ENCODE measurements around the gene FAM171A1. TPM values are rescaled to one million over a fixed set of nuclear protein-coding genes. Genes with fewer than 3 reads are reported as not detected.
"Not testable (repeated sequence)": the region's sequence is repeated elsewhere in the genome, so short reads cannot be mapped to it uniquely, and the experiment has no call there.

Gene FAM171A1
- total RNA-seq, 2 experiments from 2014 or later = 4.0 TPM

- ChIA-PET POLR2A (no interaction called here), CTCF (no interaction called here)
- H3K36me3 Mint-ChIP-seq (ENCODE audit: low read depth) = no peaks in the 10 kb centered on the region
- H3K9me3 Mint-ChIP-seq (ENCODE audit: insufficient read depth) = no peaks in the 10 kb centered on the region
- no peak overlapping the region for H3K27ac Mint-ChIP-seq
- no peak overlapping the region for H3K4me3 Mint-ChIP-seq
- DNase-seq (no peak), ATAC-seq (no peak)
- peaks cover 7% of the 10 kb centered on the region for H3K27me3 Mint-ChIP-seq (ENCODE audit: low read depth)
- no peaks in the 10 kb centered on the region for H3K4me1 Mint-ChIP-seq (ENCODE audit: low read depth)
These were observed 61.9 kb downstream of the FAM171A1 start for GRCh38 chr10:15309221-15309620.

- Mint-ChIP-seq H3K36me3 (ENCODE audit: low read depth) (no peaks in the 10 kb centered on the region), H3K27ac (no peak overlapping the region), H3K9me3 (ENCODE audit: insufficient read depth) (no peaks in the 10 kb centered on the region), H3K27me3 (ENCODE audit: low read depth) (peaks cover 10% of the 10 kb centered on the region), H3K4me1 (ENCODE audit: low read depth) (no peaks in the 10 kb centered on the region), H3K4me3 (no peak overlapping the region)
- POLR2A ChIA-PET = no interaction called here
- CTCF ChIA-PET = no interaction called here
- DNase-seq (no peak), ATAC-seq (no peak)
These were observed 64.3 kb downstream of the FAM171A1 start for GRCh38 chr10:15306735-15307280.

- peaks cover 10% of the 10 kb centered on the region for H3K27me3 Mint-ChIP-seq (ENCODE audit: low read depth)
- no peaks in the 10 kb centered on the region for H3K36me3 Mint-ChIP-seq (ENCODE audit: low read depth)
- no peak overlapping the region for H3K4me3 Mint-ChIP-seq
- POLR2A ChIA-PET = interaction anchor here (0.6 kb wide), 1 partner anchor 292 kb away, joined by 4 read pairs; no protein-coding TSS in a partner anchor
- DNase-seq (no peak), ATAC-seq (no peak)
- H3K27ac Mint-ChIP-seq = no peak overlapping the region
- CTCF ChIA-PET = no interaction called here
- H3K9me3 Mint-ChIP-seq (ENCODE audit: insufficient read depth) = no peaks in the 10 kb centered on the region
- no peaks in the 10 kb centered on the region for H3K4me1 Mint-ChIP-seq (ENCODE audit: low read depth)
These were observed 65.5 kb downstream of the FAM171A1 start for GRCh38 chr10:15305634-15306033.

- H3K27me3 Mint-ChIP-seq (ENCODE audit: low read depth) = peaks cover 10% of the 10 kb centered on the region
- H3K27ac Mint-ChIP-seq = no peak overlapping the region
- H3K9me3 Mint-ChIP-seq (ENCODE audit: insufficient read depth) = no peaks in the 10 kb centered on the region
- ChIA-PET CTCF (no interaction called here), POLR2A (interaction anchor here (0.6 kb wide), 1 partner anchor 293 kb away, joined by 4 read pairs; no protein-coding TSS in a partner anchor)
- ATAC-seq = no peak
- no peak for DNase-seq
- H3K4me1 Mint-ChIP-seq (ENCODE audit: low read depth) = no peaks in the 10 kb centered on the region
- no peaks in the 10 kb centered on the region for H3K36me3 Mint-ChIP-seq (ENCODE audit: low read depth)
- H3K4me3 Mint-ChIP-seq = no peak overlapping the region
These were observed 65.9 kb downstream of the FAM171A1 start for GRCh38 chr10:15305161-15305560.

GRCh38 chr10:15302188-15302956 is 68.7 kb downstream of the FAM171A1 start:
- POLR2A ChIA-PET; H3K9me3 Mint-ChIP-seq (ENCODE audit: insufficient read depth); H3K4me1 Mint-ChIP-seq (ENCODE audit: low read depth); H3K4me3 Mint-ChIP-seq; DNase-seq; CTCF ChIA-PET; H3K27ac Mint-ChIP-seq; ATAC-seq; H3K36me3 Mint-ChIP-seq (ENCODE audit: low read depth): not testable (repeated sequence)
- H3K27me3 Mint-ChIP-seq (ENCODE audit: low read depth) = peaks cover 10% of the 10 kb centered on the region

- H3K27ac Mint-ChIP-seq = no peak overlapping the region
These were observed 70.4 kb downstream of the FAM171A1 start for GRCh38 chr10:15300697-15301096.

GRCh38 chr10:15300145-15300544 is 70.9 kb downstream of the FAM171A1 start:
- no peak for DNase-seq
- ChIA-PET POLR2A (no interaction called here), CTCF (interaction anchor here (1.5 kb wide), 1 partner anchor 55 kb away, joined by 3 read pairs; no protein-coding TSS in a partner anchor)
- no peaks in the 10 kb centered on the region for H3K9me3 Mint-ChIP-seq (ENCODE audit: insufficient read depth)
- no peak overlapping the region for H3K27ac Mint-ChIP-seq
- H3K36me3 Mint-ChIP-seq (ENCODE audit: low read depth) = no peaks in the 10 kb centered on the region
- H3K4me1 Mint-ChIP-seq (ENCODE audit: low read depth) = no peaks in the 10 kb centered on the region
- no peak for ATAC-seq
- H3K4me3 Mint-ChIP-seq = no peak overlapping the region
- peaks cover 10% of the 10 kb centered on the region for H3K27me3 Mint-ChIP-seq (ENCODE audit: low read depth)

More at GRCh38 chr10:15300697-15301096, 70.4 kb downstream of the FAM171A1 start:
- Mint-ChIP-seq H3K36me3 (ENCODE audit: low read depth) (no peaks in the 10 kb centered on the region), H3K27me3 (ENCODE audit: low read depth) (peaks cover 10% of the 10 kb centered on the region), H3K4me1 (ENCODE audit: low read depth) (no peaks in the 10 kb centered on the region), H3K4me3 (no peak overlapping the region), H3K9me3 (ENCODE audit: insufficient read depth) (no peaks in the 10 kb centered on the region)
- no peak for DNase-seq
- ChIA-PET CTCF (interaction anchor here (1.2 to 1.5 kb wide), 2 partner anchors 55 to 58 kb away, joined by 3 read pairs; no protein-coding TSS in a partner anchor), POLR2A (no interaction called here)
- no peak for ATAC-seq

- Mint-ChIP-seq H3K36me3 (ENCODE audit: low read depth) (no peaks in the 10 kb centered on the region), H3K4me1 (ENCODE audit: low read depth) (no peaks in the 10 kb centered on the region), H3K27ac (no peak overlapping the region), H3K27me3 (ENCODE audit: low read depth) (peaks cover 6% of the 10 kb centered on the region), H3K9me3 (ENCODE audit: insufficient read depth) (no peaks in the 10 kb centered on the region), H3K4me3 (no peak overlapping the region)
- no peak for DNase-seq
- ChIA-PET CTCF (no interaction called here), POLR2A (no interaction called here)
- no peak for ATAC-seq
These were observed 74.4 kb downstream of the FAM171A1 start for GRCh38 chr10:15296701-15297100.

GRCh38 chr10:15295537-15296325 is 75.4 kb downstream of the FAM171A1 start:
- CTCF ChIA-PET = no interaction called here
- no peak overlapping the region for H3K27ac Mint-ChIP-seq
- H3K4me1 Mint-ChIP-seq (ENCODE audit: low read depth) = no peaks in the 10 kb centered on the region

GRCh38 chr10:15293862-15294842 is 76.9 kb downstream of the FAM171A1 start:
- CTCF ChIA-PET = no interaction called here
- peaks cover 2% of the 10 kb centered on the region for H3K4me1 Mint-ChIP-seq (ENCODE audit: low read depth)
- no peaks in the 10 kb centered on the region for H3K36me3 Mint-ChIP-seq (ENCODE audit: low read depth)
- no peak overlapping the region for H3K27ac Mint-ChIP-seq
- ATAC-seq = no peak
- H3K9me3 Mint-ChIP-seq (ENCODE audit: insufficient read depth) = no peaks in the 10 kb centered on the region
- no peak for DNase-seq
- peaks cover 3% of the 10 kb centered on the region for H3K27me3 Mint-ChIP-seq (ENCODE audit: low read depth)
- H3K4me3 Mint-ChIP-seq = no peak overlapping the region
- POLR2A ChIA-PET = interaction anchor here (0.6 kb wide), 1 partner anchor 1992 kb away, joined by 3 read pairs; no protein-coding TSS in a partner anchor

More at GRCh38 chr10:15295537-15296325, 75.4 kb downstream of the FAM171A1 start:
- DNase-seq (no peak), ATAC-seq (no peak)
- POLR2A ChIA-PET = no interaction called here
- Mint-ChIP-seq H3K9me3 (ENCODE audit: insufficient read depth) (no peaks in the 10 kb centered on the region), H3K4me3 (no peak overlapping the region), H3K27me3 (ENCODE audit: low read depth) (peaks cover 3% of the 10 kb centered on the region), H3K36me3 (ENCODE audit: low read depth) (no peaks in the 10 kb centered on the region)

GRCh38 chr10:15290671-15291070 is 80.4 kb downstream of the FAM171A1 start:
- no peaks in the 10 kb centered on the region for H3K36me3 Mint-ChIP-seq (ENCODE audit: low read depth)
- H3K4me3 Mint-ChIP-seq = no peak overlapping the region
- POLR2A ChIA-PET = no interaction called here
- H3K27ac Mint-ChIP-seq = no peak overlapping the region
- H3K9me3 Mint-ChIP-seq (ENCODE audit: insufficient read depth) = no peaks in the 10 kb centered on the region
- H3K4me1 Mint-ChIP-seq (ENCODE audit: low read depth) = peaks cover 2% of the 10 kb centered on the region
- ATAC-seq (no peak), DNase-seq (no peak)
- H3K27me3 Mint-ChIP-seq (ENCODE audit: low read depth) = peaks cover 3% of the 10 kb centered on the region
- CTCF ChIA-PET = no interaction called here

Measured in activated CD8-positive, alpha-beta T cell treated with anti-CD3 and anti-CD28 coated beads, Interleukin-2, amount 10 ng/mL, durations not matched to agents 7 days and 5 days (primary cell).